ENCODE measurements around the gene RFNG.

RFNG gene

GRCh38 chr17:81998691-81999438, 52.7 kb downstream of the RFNG start:
- no peak for DNase-seq

- DNase-seq: no peak
These were observed 53.4 kb downstream of the RFNG start for GRCh38 chr17:81998212-81998611.

Data from GOT3 (cell line).